Measurements from ENCODE around the gene PAFAH2. TPM values are rescaled to one million over a fixed set of nuclear protein-coding genes. Genes with fewer than 3 reads are reported as not detected.

The PAFAH2 gene
- total and polyA plus RNA-seq, 4 donors: 9.0 to 13.8 (median 10.8) TPM

DNA sequence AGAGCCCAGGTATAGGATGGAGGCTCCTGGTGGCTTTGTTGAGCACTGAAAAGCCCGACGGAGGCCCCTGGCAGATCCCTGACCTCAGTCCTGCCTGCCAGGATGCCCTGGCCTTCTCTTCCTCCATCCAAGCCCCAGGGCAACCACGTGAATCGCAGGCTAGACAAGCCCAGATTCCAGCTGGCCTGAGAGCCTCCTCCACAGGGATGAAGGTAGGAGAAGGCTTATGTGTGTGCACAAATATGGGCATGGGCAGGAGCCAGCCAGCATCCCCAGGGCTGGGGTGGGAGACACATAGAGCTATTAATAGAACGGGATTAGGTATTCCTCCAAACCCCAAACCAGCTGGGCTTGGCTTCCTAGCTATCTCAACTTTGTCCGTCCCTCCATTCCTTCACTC lies 19.7 kb upstream of the PAFAH2 start:
- no peaks in the 10 kb centered on the region for H3K27me3 ChIP-seq (ENCODE audit: control insufficient read depth in 4 of 4, insufficient read depth in 4 of 4, low read length in 3 of 4)
- TF ChIP-seq, protein P1, sequence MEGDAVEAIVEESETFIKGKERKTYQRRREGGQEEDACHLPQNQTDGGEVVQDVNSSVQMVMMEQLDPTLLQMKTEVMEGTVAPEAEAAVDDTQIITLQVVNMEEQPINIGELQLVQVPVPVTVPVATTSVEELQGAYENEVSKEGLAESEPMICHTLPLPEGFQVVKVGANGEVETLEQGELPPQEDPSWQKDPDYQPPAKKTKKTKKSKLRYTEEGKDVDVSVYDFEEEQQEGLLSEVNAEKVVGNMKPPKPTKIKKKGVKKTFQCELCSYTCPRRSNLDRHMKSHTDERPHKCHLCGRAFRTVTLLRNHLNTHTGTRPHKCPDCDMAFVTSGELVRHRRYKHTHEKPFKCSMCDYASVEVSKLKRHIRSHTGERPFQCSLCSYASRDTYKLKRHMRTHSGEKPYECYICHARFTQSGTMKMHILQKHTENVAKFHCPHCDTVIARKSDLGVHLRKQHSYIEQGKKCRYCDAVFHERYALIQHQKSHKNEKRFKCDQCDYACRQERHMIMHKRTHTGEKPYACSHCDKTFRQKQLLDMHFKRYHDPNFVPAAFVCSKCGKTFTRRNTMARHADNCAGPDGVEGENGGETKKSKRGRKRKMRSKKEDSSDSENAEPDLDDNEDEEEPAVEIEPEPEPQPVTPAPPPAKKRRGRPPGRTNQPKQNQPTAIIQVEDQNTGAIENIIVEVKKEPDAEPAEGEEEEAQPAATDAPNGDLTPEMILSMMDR (IDR thresholded peaks at IDR 0.05; ENCODE audit: low read depth, low read length, missing input control): no peak
- TF ChIP-seq RAD21 (IDR thresholded peaks at IDR 0.05) (no peak), ZBTB33 (IDR thresholded peaks at IDR 0.05) (no peak), FOXA2 (IDR thresholded peaks at IDR 0.05) (no peak), JUND (IDR thresholded peaks at IDR 0.05) (no peak), REST (IDR thresholded peaks at IDR 0.05) (no peak)
- DNase-seq (ENCODE audit: low spot score): no peak
- H3K27ac ChIP-seq (ENCODE audit: low read depth in 1 of 2, low read length in 2 of 2): no peak overlapping the region
- no peaks in the 10 kb centered on the region for H3K9me3 ChIP-seq (ENCODE audit: control insufficient read depth in 4 of 4, low read length in 3 of 4)
- WGBS: 78% methylated on average over 6 of the region's 6 CpGs
- H3K4me1 ChIP-seq (ENCODE audit: control insufficient read depth in 4 of 4, insufficient read depth in 4 of 4, low read length in 3 of 4): peaks cover 0 to 10% (median 2%) of the 10 kb centered on the region in 4 donors
- no peaks in the 10 kb centered on the region for H3K36me3 ChIP-seq (ENCODE audit: control insufficient read depth in 4 of 4, insufficient read depth in 3 of 4, low read depth in 1 of 4, low read length in 3 of 4)
- no peak overlapping the region for H3K9ac ChIP-seq (ENCODE audit: low read depth in 1 of 2, low read length in 2 of 2)
- H3K4me3 ChIP-seq (ENCODE audit: low read depth in 1 of 3, low read length in 3 of 3): no peak overlapping the region

GRCh38 chr1:26016953-26017545 lies 19.2 kb upstream of the PAFAH2 start:
- Histone ChIP-seq H3K27me3 (ENCODE audit: control insufficient read depth in 4 of 4, insufficient read depth in 4 of 4, low read length in 3 of 4) (no peaks in the 10 kb centered on the region), H3K4me3 (ENCODE audit: low read depth in 1 of 3, low read length in 3 of 3) (no peak overlapping the region), H3K27ac (ENCODE audit: low read depth in 1 of 2, low read length in 2 of 2) (no peak overlapping the region), H3K4me1 (ENCODE audit: control insufficient read depth in 4 of 4, insufficient read depth in 4 of 4, low read length in 3 of 4) (peaks cover 0 to 10% (median 3%) of the 10 kb centered on the region in 4 donors), H3K36me3 (ENCODE audit: control insufficient read depth in 4 of 4, insufficient read depth in 3 of 4, low read depth in 1 of 4, low read length in 3 of 4) (no peaks in the 10 kb centered on the region), H3K9me3 (ENCODE audit: control insufficient read depth in 4 of 4, low read length in 3 of 4) (no peaks in the 10 kb centered on the region), H3K9ac (ENCODE audit: low read depth in 1 of 2, low read length in 2 of 2) (no peak overlapping the region)
- DNase-seq (ENCODE audit: low spot score): no peak
- WGBS: 83% methylated on average over 6 of the region's 6 CpGs
- TF ChIP-seq YY1 (IDR thresholded peaks at IDR 0.05): no peak
- TF ChIP-seq, protein P1 (IDR thresholded peaks at IDR 0.05; ENCODE audit: low read depth, low read length, missing input control): no peak
- TF ChIP-seq SP1 (IDR thresholded peaks at IDR 0.05): no peak
- no peak for TF ChIP-seq GABPA (IDR thresholded peaks at IDR 0.05 in 1 of 2, conservative IDR thresholded peaks at IDR 0.05 in 1 of 2)
- no peak for TF ChIP-seq HNF4A (conservative IDR thresholded peaks at IDR 0.05)
- TF ChIP-seq RXRA (IDR thresholded peaks at IDR 0.05): no peak
- TF ChIP-seq HNF4G (IDR thresholded peaks at IDR 0.05): no peak
- TF ChIP-seq RAD21 (IDR thresholded peaks at IDR 0.05): no peak
- no peak for TF ChIP-seq REST (IDR thresholded peaks at IDR 0.05)
- no peak for TF ChIP-seq FOXA2 (IDR thresholded peaks at IDR 0.05)
- TF ChIP-seq EGR1 (IDR thresholded peaks at IDR 0.05; ENCODE audit: low read depth in 2 of 2): no peak
- TF ChIP-seq NR2F2 (IDR thresholded peaks at IDR 0.05): no peak
- no peak for TF ChIP-seq ZBTB33 (IDR thresholded peaks at IDR 0.05)
- TF ChIP-seq, protein P2, sequence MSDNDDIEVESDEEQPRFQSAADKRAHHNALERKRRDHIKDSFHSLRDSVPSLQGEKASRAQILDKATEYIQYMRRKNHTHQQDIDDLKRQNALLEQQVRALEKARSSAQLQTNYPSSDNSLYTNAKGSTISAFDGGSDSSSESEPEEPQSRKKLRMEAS (IDR thresholded peaks at IDR 0.05): no peak

Measured in liver (tissue), 9 donors.